HG02571 (cell line): ENCODE measurements around the gene MCF2L.

Source experiments
- ATAC-seq: cut with Tn5 transposase; IDR thresholded peaks from one replicate; pipeline ENCODE4 v1.9.1; 2021; ENCODE audit warnings: mild to moderate bottlenecking, moderate library complexity; ENCODE audit not compliant: unreplicated experiment

Gene MCF2L

GRCh38 chr13:113060557-113061270, 91.7 kb downstream of the MCF2L start:
- ATAC-seq, result no peak

GRCh38 chr13:113061271-113061625, 92.2 kb downstream of the MCF2L start:
- ATAC-seq, result no peak

GRCh38 chr13:113061796-113062425, 92.9 kb downstream of the MCF2L start:
- ATAC-seq, result no peak

- no peak for ATAC-seq
These were observed 93.7 kb downstream of the MCF2L start for GRCh38 chr13:113062691-113063090.

- no peak for ATAC-seq
These were observed 94.1 kb downstream of the MCF2L start for GRCh38 chr13:113063091-113063491.

GRCh38 chr13:113064000-113064533, 95.1 kb downstream of the MCF2L start:
- no peak for ATAC-seq

- no peak for ATAC-seq
These were observed 95.8 kb downstream of the MCF2L start for GRCh38 chr13:113064534-113065405.

GRCh38 chr13:113065406-113066141, 96.6 kb downstream of the MCF2L start:
- ATAC-seq, result no peak

GRCh38 chr13:113066142-113066455, 97.1 kb downstream of the MCF2L start:
- no peak for ATAC-seq

GRCh38 chr13:113066746-113067145, 97.7 kb downstream of the MCF2L start:
- ATAC-seq, result no peak

GRCh38 chr13:113069861-113070805, 101.1 kb downstream of the MCF2L start:
- no peak for ATAC-seq

- ATAC-seq, result no peak
These were observed 101.8 kb downstream of the MCF2L start for GRCh38 chr13:113070855-113071254.

- ATAC-seq, result no peak
These were observed 103.4 kb downstream of the MCF2L start for GRCh38 chr13:113072376-113072775.

GRCh38 chr13:113073942-113074341, 104.9 kb downstream of the MCF2L start:
- no peak for ATAC-seq

GRCh38 chr13:113074401-113074800, 105.4 kb downstream of the MCF2L start:
- no peak for ATAC-seq

- ATAC-seq, result no peak
These were observed 105.9 kb downstream of the MCF2L start for GRCh38 chr13:113074876-113075275.

GRCh38 chr13:113075711-113076110, 106.7 kb downstream of the MCF2L start:
- ATAC-seq, result no peak

- no peak for ATAC-seq
These were observed 107.8 kb downstream of the MCF2L start for GRCh38 chr13:113076681-113077401.

GRCh38 chr13:113077566-113077952, 108.5 kb downstream of the MCF2L start:
- no peak for ATAC-seq
